Neutrophil (primary cell): ENCODE results near the gene TAF8.

ENCODE experiments used
- H3K27ac ChIP-seq: fragments of 200-600 bp; sonication (generic); 2 replicates; pipeline ENCODE4 v1.5.1; 2016; ENCODE audit warnings: mild to moderate bottlenecking, moderate library complexity
- H3K27me3 ChIP-seq: fragments of 200-600 bp; sonication (generic); 2 replicates; pipeline ENCODE4 v1.6.0; 2016; ENCODE audit warnings: mild to moderate bottlenecking
- H3K36me3 ChIP-seq: fragments of 200-600 bp; sonication (generic); 2 replicates; pipeline ENCODE4 v1.5.1; 2017
- H3K4me1 ChIP-seq, 2 experiments: fragments of 200-600 bp in 1 of 2; sonication (generic) in 1 of 2; 1 replicate in 1 of 2; 2 replicates in 1 of 2; pipeline versions ENCODE4 v1.5.1 to v1.6.1; 2013 to 2016; ENCODE audit warnings: low read depth in 1 of 2, low read length in 1 of 2, mild to moderate bottlenecking in 1 of 2, moderate library complexity in 1 of 2; ENCODE audit not compliant: control insufficient read depth in 1 of 2, insufficient read depth in 1 of 2
- H3K4me3 ChIP-seq, 2 experiments: fragments of 200-600 bp in 1 of 2; sonication (generic) in 1 of 2; 1 replicate in 1 of 2; 2 replicates in 1 of 2; pipeline ENCODE4 v1.5.1; 2013 to 2016; ENCODE audit warnings: low read depth in 1 of 2, low read length in 1 of 2, mild to moderate bottlenecking in 1 of 2, moderate library complexity in 1 of 2
- H3K9me3 ChIP-seq: fragments of 200-600 bp; sonication (generic); 2 replicates; pipeline ENCODE4 v1.5.1; 2016
- CTCF ChIP-seq: fragments of 200-600 bp; sonication (generic); IDR thresholded peaks from 2 replicates; pipeline ENCODE4 v1.5.1; 2016; ENCODE audit warnings: antibody characterized with exemption

Gene TAF8

DNA sequence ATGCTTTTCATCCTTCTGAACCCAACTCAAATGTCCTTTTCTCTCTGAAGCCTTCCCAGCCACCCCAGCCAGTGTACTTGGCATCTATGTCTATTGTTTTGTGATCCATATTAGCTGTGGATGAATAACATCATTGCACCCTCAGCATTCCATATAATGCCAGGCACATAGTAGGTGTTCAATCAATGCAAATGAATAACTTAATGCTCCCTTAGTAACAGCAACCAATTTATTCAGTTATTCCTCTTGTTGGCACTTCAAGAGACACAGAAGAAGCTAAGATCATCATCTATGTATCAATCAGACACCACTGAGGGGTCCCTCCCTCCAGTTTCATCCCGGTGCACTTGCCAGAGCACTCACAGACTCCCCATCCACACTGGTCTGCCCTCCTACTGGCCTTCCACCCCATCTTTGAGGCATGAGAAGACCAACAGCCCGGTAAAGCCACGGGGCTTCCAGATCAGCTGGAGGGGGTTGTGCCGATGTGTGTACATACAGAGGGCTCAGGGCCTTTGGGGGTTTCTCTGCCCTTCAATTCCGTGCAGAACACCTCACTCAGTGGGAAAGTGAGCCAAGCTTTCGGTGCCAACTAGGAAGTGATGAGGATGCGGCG, 2.4 kb upstream of the TAF8 start:
- H3K27ac ChIP-seq: peak overlapping the region; percentile 98
- H3K36me3 ChIP-seq: peaks cover 22% of the 10 kb centered on the region
- H3K4me3 ChIP-seq: peak overlapping the region; percentile 81 to 95
- H3K4me1 ChIP-seq: peaks cover 72 to 80% of the 10 kb centered on the region in 2 experiments
- no peaks in the 10 kb centered on the region for H3K27me3 ChIP-seq
- H3K9me3 ChIP-seq: no peaks in the 10 kb centered on the region
- TF ChIP-seq CTCF: no peak

- Histone ChIP-seq H3K4me1 (peaks cover 63 to 67% of the 10 kb centered on the region in 2 experiments), H3K27me3 (no peaks in the 10 kb centered on the region), H3K9me3 (no peaks in the 10 kb centered on the region), H3K27ac (peak overlapping the region; percentile 98), H3K4me3 (peak overlapping the region; percentile 81 to 95), H3K36me3 (peaks cover 11% of the 10 kb centered on the region)
- no peak for TF ChIP-seq CTCF
Observed at GRCh38 chr6:42049116-42049809, 1.1 kb upstream of the TAF8 start.

GRCh38 chr6:42049948-42050296, 402 bp upstream of the TAF8 start:
- Histone ChIP-seq H3K27ac (peak overlapping the region; percentile 98), H3K27me3 (no peaks in the 10 kb centered on the region), H3K4me3 (peak overlapping the region; percentile 81 to 95), H3K36me3 (peaks cover 16% of the 10 kb centered on the region), H3K4me1 (peaks cover 56 to 60% of the 10 kb centered on the region in 2 experiments), H3K9me3 (no peaks in the 10 kb centered on the region)
- TF ChIP-seq CTCF: no peak

DNA sequence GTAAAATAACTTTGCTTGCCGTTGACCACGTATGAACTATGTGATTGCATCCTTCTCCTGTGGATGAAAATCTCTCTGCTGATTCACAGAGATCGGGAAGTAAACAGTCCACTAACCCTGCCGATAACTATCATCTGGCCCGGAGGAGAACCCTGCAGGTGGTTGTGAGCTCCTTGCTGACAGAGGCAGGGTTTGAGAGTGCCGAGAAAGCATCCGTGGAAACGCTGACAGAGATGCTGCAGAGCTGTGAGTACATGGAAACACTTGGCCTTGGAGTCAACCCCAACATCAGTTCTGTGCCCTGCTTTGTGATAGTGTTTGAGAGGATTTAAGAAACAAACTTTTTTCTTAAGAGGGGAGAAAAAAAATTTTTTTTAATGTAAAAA, 937 bp downstream of the TAF8 start:
- Histone ChIP-seq H3K4me1 (peaks cover 43 to 47% of the 10 kb centered on the region in 2 experiments), H3K27ac (peak overlapping the region; percentile 98)
- no peak for TF ChIP-seq CTCF

DNA sequence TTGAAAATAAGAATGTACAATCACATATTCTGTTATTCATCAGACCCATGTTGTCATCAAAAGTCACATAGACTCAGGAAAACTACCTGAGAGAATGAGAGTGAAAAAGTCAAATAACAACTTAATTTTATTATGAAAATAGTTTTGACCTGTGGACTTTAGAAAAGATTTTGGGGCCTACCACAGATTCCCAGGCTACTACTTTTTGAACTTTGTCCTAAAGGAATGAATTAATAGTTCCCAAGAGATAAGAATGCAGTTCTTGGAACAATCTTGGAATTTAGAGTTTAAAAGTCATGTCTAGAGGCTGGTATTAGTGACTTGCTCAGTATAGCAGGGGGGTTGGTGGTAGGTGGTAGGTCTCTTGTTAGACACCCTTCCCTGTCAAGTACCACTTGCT, 3.3 kb downstream of the TAF8 start:
- no peak overlapping the region for H3K27ac ChIP-seq
- peaks cover 23 to 24% of the 10 kb centered on the region in 2 experiments for H3K4me1 ChIP-seq
- no peak for TF ChIP-seq CTCF
- no peaks in the 10 kb centered on the region for H3K27me3 ChIP-seq
- H3K4me3 ChIP-seq: no peak overlapping the region
- H3K9me3 ChIP-seq: no peaks in the 10 kb centered on the region
- H3K36me3 ChIP-seq: peaks cover 53% of the 10 kb centered on the region

More for the DNA sequence above, 937 bp downstream of the TAF8 start:
- peak overlapping the region; percentile 81 to 95 for H3K4me3 ChIP-seq
- peaks cover 30% of the 10 kb centered on the region for H3K36me3 ChIP-seq
- H3K27me3 ChIP-seq: no peaks in the 10 kb centered on the region
- H3K9me3 ChIP-seq: no peaks in the 10 kb centered on the region
